ENCODE data around the gene PYROXD2. TPM values are rescaled to one million over a fixed set of nuclear protein-coding genes. Genes with fewer than 3 reads are reported as not detected.

The PYROXD2 gene
- total RNA-seq, 1 experiment from 2014 or later, result 8.1 TPM

GRCh38 chr10:98410759-98411158, 4.2 kb downstream of the PYROXD2 start:
- Mint-ChIP-seq H3K27ac (no peak overlapping the region), H3K9me3 (no peaks in the 10 kb centered on the region), H3K27me3 (ENCODE audit: low read depth) (no peaks in the 10 kb centered on the region), H3K36me3 (no peaks in the 10 kb centered on the region), H3K4me1 (peaks cover 14% of the 10 kb centered on the region), H3K4me3 (no peak overlapping the region)
- ChIA-PET POLR2A (no interaction called here), CTCF (interaction anchor here (3.1 kb wide), 1 partner anchor 14 kb away, joined by 23 read pairs; no protein-coding TSS in a partner anchor)
- DNase-seq (ENCODE audit: low spot score) (no peak), ATAC-seq (no peak)
- no peak for TF ChIP-seq ETV6 (CRISPR knock-in tag; IDR thresholded peaks at IDR 0.05)
- no peak for TF ChIP-seq SP1 (CRISPR knock-in tag; conservative IDR thresholded peaks at IDR 0.05)
- no peak for TF ChIP-seq FOXK1 (CRISPR knock-in tag; IDR thresholded peaks at IDR 0.05)
- TF ChIP-seq, protein P1, sequence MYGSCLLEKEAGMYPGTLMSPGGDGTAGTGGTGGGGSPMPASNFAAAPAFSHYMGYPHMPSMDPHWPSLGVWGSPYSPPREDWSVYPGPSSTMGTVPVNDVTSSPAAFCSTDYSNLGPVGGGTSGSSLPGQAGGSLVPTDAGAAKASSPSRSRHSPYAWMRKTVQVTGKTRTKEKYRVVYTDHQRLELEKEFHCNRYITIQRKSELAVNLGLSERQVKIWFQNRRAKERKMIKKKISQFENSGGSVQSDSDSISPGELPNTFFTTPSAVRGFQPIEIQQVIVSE (CRISPR knock-in tag; IDR thresholded peaks at IDR 0.05; ENCODE audit: borderline replicate concordance), result no peak
- TF ChIP-seq E2F5 (CRISPR knock-in tag; IDR thresholded peaks at IDR 0.05), result no peak
- TF ChIP-seq NFATC4 (CRISPR knock-in tag; IDR thresholded peaks at IDR 0.05), result no peak
- no peak for TF ChIP-seq IRF2 (CRISPR knock-in tag; IDR thresholded peaks at IDR 0.05; ENCODE audit: borderline replicate concordance, low read depth)
- TF ChIP-seq, protein P2, sequence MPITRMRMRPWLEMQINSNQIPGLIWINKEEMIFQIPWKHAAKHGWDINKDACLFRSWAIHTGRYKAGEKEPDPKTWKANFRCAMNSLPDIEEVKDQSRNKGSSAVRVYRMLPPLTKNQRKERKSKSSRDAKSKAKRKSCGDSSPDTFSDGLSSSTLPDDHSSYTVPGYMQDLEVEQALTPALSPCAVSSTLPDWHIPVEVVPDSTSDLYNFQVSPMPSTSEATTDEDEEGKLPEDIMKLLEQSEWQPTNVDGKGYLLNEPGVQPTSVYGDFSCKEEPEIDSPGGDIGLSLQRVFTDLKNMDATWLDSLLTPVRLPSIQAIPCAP (CRISPR knock-in tag; IDR thresholded peaks at IDR 0.05), result no peak
- TF ChIP-seq ZNF281 (CRISPR knock-in tag; IDR thresholded peaks at IDR 0.05), result no peak
- TF ChIP-seq ATF6 (CRISPR knock-in tag; IDR thresholded peaks at IDR 0.05), result no peak
- no peak for TF ChIP-seq JAZF1 (CRISPR knock-in tag; IDR thresholded peaks at IDR 0.05)
- TF ChIP-seq ZNF121 (CRISPR knock-in tag; IDR thresholded peaks at IDR 0.05), result no peak
- no peak for TF ChIP-seq CREB1 (CRISPR knock-in tag; IDR thresholded peaks at IDR 0.05)

GRCh38 chr10:98410135-98410743, 4.7 kb downstream of the PYROXD2 start:
- no peaks in the 10 kb centered on the region for H3K27me3 Mint-ChIP-seq (ENCODE audit: low read depth)
- no peak overlapping the region for H3K27ac Mint-ChIP-seq
- no peaks in the 10 kb centered on the region for H3K36me3 Mint-ChIP-seq
- TF ChIP-seq KAT7 (CRISPR knock-in tag; IDR thresholded peaks at IDR 0.05; ENCODE audit: borderline replicate concordance) (no peak), ETV6 (CRISPR knock-in tag; IDR thresholded peaks at IDR 0.05) (no peak), TP53 (CRISPR knock-in tag; IDR thresholded peaks at IDR 0.05) (no peak), NFATC4 (CRISPR knock-in tag; IDR thresholded peaks at IDR 0.05) (no peak)
- TF ChIP-seq, protein P3, sequence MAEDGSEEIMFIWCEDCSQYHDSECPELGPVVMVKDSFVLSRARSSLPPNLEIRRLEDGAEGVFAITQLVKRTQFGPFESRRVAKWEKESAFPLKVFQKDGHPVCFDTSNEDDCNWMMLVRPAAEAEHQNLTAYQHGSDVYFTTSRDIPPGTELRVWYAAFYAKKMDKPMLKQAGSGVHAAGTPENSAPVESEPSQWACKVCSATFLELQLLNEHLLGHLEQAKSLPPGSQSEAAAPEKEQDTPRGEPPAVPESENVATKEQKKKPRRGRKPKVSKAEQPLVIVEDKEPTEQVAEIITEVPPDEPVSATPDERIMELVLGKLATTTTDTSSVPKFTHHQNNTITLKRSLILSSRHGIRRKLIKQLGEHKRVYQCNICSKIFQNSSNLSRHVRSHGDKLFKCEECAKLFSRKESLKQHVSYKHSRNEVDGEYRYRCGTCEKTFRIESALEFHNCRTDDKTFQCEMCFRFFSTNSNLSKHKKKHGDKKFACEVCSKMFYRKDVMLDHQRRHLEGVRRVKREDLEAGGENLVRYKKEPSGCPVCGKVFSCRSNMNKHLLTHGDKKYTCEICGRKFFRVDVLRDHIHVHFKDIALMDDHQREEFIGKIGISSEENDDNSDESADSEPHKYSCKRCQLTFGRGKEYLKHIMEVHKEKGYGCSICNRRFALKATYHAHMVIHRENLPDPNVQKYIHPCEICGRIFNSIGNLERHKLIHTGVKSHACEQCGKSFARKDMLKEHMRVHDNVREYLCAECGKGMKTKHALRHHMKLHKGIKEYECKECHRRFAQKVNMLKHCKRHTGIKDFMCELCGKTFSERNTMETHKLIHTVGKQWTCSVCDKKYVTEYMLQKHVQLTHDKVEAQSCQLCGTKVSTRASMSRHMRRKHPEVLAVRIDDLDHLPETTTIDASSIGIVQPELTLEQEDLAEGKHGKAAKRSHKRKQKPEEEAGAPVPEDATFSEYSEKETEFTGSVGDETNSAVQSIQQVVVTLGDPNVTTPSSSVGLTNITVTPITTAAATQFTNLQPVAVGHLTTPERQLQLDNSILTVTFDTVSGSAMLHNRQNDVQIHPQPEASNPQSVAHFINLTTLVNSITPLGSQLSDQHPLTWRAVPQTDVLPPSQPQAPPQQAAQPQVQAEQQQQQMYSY (CRISPR knock-in tag; IDR thresholded peaks at IDR 0.05), result no peak
- POLR2A ChIA-PET, result no interaction called here
- H3K9me3 Mint-ChIP-seq, result no peaks in the 10 kb centered on the region
- CTCF ChIA-PET, result interaction anchor here (0.7 to 3.1 kb wide), 2 partner anchors 14 to 101 kb away, joined by 3 to 23 read pairs; no protein-coding TSS in a partner anchor
- ATAC-seq (no peak), DNase-seq (ENCODE audit: low spot score) (no peak)
- peaks cover 9% of the 10 kb centered on the region for H3K4me1 Mint-ChIP-seq
- no peak overlapping the region for H3K4me3 Mint-ChIP-seq

Measured in WTC11 (cell line).